A204.1 (cell line): ENCODE data around the gene RAB11FIP4.

ENCODE experiments used
- FAIRE-seq: peaks from 2 replicates; lab custom pipeline; 2012; peaks lifted over from hg19 to GRCh38; lab: Jason Lieb, UNC

RAB11FIP4 gene

DNA sequence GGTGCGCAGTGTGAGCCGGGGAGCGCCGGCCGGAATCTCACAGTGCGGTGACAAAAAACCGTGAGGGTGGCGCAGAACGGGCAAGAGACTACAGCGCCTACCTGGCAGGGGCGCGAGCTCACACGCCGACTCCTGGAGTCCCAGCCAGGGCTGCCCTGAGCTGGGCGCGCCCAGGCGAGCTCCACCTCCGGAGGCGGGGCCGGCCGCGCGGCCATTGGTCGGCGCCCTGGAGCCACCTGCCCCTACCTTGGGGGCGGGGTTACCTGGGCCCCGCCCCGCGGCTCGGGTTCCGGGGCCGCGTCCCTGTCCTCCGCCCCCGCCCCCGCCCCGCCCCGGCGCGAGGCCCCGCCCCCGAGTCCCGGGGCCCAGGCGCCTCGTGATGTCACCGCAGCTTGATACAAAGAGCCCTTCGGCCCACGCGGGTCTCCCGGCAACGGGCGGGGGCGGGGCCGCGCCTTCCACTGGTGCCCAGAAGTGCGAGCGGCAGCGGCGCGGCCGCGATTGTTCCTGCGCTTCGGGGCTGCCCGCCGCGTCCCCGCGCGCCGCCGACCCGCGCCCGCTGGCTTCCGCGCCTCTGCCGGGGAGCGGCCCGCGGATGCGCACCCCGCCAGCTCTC, 96.3 kb downstream of the RAB11FIP4 start:
- no peak for FAIRE-seq

DNA sequence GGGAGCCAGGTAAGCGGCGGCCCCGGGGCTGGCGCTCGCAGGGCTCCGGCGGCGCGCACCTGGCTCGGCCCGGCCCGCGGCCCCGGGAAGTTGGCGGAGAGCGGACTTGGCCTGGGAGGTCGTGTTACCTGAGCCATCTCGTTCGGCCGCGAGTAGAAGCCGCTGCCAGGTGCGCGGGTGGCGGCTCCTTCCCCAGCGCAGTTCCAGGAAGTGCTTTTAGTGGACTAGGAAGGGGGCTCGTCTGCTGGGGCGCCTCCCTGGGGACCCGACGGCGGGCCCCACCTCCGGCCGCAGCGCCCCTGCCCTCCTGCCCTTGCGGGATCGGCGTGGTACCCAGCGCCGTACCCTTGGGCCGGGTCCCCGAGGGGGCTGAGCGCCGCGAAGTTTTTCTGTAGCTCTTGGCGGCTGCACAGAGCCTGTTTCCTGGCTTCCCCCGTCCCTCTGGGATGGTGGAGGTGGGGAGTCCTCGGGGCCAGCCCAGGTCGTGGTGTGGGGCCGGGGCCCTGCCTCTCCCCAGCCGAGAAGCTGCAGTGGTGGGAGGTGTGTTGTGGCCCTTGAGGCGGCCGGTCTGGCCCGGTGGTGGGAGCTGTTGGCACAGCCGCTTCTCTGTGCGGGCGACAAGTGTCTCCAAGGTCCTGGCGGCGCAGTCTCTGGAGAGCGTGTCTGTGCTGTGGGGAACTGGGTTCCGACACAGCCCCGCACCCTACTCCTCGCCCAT, 96.9 kb downstream of the RAB11FIP4 start:
- no peak for FAIRE-seq

DNA sequence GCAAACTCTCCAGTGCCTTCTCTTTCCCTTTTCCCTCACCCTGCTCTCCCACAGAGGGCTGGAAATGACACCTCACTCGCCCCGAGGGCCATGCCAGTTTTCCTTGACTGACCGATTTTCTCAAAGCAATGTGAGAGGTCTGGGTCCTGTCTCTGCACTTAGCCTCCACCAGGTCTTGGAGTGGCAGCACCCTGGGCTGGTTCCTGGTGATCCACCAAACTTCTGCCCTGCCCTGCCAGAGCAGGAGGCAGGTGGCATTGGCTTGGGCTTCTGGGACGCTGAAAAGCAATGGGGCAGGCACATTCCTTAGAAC, 97.5 kb downstream of the RAB11FIP4 start:
- no peak for FAIRE-seq

DNA sequence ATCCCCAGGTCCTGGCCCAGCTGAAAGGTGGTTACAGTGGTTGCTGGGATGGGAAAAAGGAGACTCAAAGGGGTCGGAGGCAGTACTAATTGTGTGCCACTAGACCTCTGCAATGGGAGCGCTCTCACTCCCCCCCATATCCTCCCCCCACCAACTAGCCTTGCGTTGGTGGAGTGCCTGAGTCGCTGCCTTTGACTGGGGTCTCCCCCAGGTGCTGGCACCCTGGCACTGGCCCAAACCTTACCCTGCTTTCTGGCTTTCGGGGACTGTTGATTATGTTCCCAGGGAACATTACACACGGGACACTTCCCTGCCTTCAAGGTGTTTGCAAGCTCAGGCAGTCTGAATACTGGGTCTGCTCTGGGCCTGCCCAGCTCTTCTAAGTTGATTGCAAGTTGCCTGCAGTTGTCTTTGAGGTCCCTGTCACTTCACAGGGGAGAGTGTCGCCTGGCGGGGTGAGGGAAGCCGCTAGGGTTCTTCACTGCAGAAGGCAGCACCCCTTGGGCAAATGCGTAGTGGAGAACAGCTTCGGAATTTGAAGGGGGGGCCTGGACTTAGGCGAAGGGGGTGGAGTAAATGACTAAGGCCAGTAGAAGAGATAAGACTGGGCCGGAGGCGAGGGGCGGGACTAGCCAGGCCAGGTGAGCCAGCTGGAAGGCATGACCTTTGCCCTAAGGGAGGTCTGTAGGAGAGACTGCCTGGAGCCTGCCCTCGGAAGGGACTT, 98.0 kb downstream of the RAB11FIP4 start:
- no peak for FAIRE-seq

DNA sequence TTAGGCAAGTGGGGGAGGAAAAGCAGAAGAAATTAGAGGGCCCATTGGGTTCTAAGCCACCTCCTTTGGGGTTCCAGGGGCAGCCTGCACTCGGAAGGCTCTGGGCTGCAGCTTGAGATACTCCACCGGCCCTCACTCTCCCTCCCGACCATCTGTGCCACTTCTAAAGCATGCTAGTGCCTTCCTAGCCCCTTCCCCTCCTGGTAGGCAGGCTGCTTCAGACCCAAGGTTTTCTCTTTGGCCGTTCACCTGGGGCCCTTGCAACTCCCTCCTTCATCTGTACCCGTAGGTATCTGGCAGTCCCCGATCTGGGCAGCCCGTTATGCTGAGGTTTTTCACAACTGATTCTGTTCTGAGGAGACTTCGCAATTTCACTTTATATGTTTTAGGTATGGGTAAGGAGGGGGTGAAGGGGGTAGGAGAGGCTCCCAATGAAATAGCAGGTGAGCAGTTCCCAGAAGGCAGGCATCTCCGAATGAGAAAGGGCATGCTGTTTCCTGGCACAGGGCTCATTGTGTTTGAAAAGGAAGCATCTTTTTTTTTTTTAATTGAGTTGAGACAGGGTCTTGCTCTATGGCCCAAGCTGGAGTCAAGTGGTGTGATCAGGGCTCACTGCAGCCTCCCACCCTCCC, 98.7 kb downstream of the RAB11FIP4 start:
- no peak for FAIRE-seq

DNA sequence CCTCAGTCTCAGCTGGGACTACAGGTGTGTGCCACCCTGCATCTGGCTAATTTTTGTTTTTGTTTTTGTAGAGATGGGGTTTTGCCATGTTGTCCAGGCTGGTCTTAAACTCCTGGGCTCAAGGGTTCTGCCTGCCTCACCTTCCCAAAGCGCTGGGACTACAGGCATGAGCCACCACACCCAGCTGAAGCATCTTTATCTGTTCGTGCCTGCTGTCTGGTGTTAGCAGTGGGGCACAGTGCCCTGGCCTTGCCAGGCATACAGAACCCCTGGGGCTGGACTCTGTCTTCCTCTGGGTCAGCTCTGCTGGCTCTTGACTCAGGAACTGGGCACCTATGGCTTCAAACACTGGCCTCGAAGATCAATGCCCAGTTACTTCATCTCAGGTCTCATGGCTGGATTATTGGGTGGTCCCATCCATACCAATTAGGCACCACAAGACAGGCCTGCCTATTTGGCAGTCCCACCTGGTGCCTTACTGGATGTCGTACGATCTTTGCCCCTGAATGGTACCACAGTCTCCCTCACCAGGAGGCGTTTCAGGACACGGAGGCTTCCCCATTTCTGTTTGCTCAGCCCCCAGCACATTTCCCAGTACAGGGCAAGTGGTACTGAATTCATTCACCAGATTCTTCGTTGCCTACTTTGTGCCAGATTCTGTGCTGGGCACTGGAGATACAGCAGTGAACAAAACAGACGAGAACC, 99.3 kb downstream of the RAB11FIP4 start:
- no peak for FAIRE-seq

DNA sequence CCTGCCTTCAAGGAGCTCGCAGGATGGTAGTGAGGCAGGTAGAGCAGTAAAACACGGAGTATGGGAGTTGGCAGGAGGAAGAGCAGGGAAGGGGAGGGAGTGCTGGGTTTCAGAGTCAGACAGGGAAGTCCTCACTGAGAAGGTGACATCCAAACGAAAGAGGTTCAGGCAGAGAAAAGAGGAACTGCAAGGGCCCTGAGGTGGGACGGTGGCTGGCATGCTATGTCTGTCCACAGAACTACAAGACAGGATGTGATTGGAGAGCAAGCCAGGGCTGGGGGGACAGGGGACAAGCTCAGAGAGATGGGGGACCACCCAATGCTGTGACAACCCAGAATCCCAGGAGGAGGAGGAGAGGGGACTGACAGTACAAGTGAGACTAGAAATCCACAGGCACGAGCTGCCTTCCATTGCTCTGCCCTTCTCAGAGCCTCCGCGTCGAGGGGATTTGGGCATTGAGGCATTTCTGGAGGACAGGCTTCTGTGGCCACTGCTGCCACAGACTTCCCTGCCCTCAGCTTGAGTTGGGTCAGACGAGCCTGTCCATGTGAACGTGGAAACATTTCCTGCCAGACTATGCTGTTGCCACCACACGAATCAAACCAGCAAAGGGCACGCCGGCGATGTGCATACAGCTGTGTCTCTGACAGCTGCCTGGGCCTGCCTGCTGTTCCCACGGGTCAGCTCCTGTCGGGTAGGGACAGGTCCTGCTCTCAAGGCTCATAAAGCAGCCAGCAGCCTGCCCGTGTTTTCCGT, 100.1 kb downstream of the RAB11FIP4 start:
- FAIRE-seq = no peak

DNA sequence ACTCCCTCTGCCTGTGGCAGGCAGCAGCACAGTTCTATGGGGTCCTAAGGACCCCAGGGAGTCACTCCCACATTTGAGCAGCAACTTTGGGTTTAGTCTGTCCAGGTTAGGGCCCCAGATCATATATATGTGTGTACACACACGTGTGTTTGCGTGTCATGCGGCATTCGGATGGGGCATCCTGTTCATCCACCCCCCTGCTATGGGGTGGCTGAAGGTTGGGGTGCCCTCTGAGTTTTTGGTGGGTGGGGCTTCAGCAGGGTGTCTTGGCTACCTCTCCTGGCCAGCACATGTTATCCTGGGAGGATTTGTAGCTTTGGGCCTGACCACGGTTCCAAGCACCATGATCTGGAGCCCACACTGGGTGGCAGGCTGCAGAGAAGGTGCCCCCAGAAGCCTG, 100.7 kb downstream of the RAB11FIP4 start:
- no peak for FAIRE-seq

DNA sequence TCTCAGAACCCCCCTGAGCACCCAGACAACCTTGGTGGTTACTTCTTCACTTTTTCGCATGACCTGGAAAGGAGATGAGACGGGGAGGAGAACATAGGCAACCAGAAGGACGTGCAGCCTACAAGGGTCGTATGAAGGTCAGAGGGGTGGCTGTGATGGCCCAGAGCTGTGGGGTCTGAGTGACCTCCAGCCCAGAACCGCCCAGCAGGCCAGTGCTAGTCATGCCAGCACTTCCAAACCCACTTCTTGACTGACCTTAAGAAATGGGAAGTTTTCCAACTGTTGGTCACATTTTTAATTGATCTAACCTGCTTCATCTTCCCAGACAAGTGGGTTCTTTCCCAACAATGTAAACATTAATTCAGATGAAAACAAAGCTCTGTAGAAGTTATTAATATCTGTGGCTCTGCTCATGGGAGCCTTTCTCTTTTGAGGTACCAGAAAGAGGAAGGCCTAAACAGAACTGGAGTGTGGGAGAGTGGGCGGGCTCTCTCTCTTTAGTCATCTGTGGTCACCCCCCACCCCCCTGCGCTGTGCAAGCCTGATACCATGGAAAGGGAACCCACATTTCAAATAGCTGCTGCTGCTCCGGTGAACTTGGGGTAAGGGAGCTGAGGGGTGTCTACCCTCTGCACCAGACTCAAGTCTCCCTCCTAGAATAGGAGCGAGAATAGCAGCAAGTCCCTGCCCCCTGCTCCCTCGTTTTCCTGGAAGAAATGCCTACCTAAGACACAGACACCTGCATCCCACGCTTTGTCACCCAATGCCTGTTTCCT, 101.6 kb downstream of the RAB11FIP4 start:
- FAIRE-seq = no peak

DNA sequence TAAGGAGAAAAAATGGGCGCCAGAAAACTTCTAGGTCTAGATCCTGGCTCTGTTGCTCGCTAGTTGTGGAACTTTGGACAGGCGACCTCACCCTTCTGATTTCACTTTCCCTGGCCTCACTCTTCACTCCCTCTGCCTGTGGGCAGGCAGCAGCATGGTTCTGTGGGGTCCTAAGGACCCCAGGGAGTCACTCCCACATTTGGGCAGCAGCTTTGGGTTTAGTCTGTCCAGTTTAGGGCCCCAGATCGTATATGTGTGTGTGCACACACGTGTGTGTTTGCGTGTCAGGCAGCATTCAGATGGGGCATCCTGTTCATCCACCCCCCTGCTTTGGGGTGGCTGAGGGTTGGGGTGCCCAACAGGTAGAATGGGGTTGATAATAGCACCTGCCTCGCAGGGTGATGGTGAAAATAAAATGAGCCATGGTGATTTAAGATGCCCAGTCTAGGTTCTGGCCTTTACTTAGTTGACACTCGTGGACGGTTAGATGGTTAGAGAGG, 102.2 kb downstream of the RAB11FIP4 start:
- no peak for FAIRE-seq

DNA sequence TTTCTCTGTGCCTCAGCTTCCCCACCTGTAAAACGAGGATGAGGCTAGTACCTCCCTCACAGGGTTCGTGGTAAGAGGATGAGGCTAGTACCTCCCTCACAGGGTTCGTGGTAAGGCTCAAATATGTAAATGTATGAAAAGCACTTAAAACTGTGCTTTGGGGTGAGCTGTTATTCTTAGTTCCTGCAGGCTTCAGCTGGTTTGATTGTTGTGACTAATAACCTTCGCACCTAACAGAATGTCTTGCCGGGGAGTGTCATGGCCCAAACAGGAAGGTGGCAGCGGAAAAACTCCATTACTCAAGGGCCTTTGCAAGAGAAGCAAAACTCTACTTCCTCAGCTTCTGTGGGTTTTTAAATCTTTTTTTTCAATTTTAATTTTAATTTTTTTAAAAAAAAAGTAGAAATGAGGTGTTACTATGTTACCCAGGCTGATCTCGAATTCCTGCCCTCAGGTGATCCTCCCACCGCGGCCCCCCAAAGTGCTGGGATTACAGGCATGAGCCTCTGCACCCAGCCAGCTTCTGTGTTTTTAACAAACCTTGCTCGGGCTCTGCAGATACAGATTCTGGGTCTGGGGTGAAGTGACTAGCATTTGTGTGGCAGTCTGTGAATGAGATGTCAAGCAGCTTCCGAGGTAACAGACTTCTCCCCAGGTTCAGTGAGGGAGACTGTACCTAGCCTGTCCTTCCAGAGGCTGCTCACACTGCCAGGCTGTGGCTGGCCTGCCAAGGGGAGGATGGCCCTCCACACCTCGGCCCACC, 103.0 kb downstream of the RAB11FIP4 start:
- FAIRE-seq = no peak

DNA sequence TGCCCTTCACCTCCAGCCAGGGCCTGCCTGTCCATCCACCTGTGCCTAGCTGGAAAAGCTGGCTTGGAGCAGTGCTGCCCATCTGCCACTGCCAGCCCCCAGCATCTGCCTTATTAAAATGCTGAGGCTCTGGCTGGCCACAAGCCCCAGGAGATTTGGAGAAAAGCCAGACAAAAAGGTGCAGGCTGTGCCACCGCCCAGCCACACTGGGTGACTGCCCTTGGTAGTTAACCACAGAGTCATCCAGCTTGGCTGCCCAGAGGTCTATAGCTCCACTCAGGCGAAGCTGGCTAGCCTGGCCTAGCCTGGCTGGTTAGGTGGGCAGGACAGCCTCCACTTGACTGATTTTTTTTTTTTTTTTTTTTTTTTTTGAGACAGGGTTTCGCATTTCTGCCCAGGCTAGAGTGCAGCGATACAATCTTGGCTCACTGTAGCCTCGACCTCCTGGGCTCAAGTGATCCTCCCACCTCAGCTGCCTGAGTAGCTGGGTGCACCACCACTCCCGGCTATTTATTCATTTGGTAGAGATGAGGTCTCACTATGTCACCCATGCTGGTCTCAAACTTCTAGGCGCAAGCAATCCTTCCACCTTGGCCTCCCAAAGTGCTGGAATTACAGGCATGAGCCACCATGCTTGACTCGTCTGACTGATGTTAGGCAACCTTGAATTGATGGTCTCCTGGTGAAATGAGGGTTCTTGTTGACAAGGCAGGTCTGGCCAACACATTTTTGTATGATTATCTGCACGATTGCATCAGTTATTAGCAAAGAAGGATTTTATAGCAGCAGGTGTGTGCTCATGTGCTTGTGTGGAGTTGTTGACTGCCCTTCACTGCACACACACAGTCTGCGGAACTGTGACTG, 103.8 kb downstream of the RAB11FIP4 start:
- no peak for FAIRE-seq

DNA sequence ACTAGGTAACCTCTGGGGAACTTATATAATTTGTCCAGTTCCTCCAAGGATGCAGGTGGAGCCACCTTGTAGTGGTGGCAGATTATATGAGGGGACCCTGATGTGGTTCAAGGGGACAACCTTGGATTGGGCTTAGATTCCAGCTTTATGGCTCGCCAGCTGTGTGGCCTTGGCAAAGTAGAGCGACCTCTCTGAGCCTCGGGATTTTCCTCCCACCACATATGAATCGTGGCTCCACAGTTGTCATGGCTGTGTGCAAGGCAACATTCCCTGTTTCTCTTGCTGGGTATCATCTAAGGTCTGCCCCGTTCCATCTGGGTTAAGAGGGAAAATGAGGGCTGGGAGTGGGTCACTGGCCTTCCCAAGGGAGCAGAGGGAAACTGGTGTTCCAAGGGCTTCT, 104.6 kb downstream of the RAB11FIP4 start:
- FAIRE-seq = no peak

DNA sequence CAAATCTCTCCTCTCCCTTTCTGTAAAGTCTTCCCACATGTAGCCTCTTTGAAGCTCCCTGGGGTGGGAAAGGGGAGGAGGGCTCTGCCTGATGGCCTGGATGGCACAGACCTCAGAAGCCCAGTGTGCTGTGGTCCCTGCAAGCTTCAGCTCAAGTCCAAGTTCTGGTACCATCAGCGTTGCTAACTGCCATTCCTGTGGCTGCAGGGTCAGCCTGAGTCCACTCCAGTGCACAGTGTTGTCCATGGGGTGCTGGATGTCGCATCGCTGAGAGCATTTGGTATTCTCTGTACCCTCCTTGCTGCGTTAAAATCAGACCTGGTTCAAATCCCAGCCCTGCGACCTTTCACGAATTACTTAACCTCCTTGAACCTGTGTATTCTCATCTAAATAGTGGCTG, 105.1 kb downstream of the RAB11FIP4 start:
- FAIRE-seq = no peak

DNA sequence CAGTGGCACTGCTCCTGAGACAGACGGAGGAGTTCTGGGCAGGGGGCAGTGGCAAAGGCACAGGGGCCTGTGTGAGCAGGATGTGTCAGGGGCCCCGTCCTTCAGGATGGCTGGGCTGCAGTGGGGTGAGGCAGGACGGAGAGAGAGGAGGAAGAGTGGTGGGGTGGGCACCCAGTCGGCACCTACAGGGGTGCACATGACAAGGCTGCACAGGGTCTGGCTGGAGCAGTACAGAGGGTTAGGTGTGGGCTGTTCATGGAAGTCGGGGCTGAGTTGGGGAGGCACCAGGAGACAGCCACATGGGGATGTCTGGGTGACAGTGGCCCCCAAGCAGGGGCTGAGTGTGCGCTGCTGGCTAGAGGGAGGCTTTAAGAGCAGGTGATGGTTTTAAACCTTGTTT, 106.0 kb downstream of the RAB11FIP4 start:
- no peak for FAIRE-seq

DNA sequence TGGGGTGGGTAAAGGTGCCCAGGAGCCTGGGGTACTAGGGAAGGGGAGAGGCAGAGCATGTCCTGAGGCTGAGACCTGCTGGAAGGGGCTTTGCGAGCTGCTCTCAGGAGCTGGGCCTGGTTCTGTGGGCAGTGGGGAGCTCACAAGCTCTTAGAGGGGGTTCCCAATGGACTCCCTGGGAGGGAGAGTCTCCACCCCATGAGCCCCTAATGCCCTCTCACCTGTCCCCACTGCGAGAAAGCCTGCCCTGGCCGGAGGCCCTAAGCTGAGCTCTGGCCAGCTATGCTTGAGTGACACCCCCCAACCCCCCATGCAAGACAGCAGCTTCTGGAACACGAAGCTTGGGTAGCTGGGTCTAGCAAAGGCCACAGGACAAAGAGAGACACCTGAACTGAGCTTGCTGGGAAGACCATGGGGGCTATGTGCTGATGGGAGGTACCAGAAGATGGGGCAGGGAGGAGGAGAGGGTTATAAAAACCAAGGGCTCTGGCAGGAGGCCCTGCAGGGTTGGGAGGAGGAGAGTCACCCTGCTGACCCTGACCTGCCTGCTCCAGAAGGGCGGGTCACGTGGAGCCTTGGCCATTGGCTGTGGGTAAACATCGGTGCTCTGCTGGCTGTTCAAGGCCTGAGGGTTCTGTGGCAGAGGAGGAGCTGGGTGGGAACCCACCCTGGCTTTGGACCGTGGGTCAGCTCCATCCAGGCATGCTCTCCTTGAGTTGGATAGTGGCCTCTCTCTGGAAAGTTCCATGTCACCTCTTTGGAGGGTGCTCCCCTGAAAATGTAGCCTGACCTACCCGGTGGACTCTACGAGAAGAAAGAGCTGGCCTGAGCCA, 106.7 kb downstream of the RAB11FIP4 start:
- no peak for FAIRE-seq

DNA sequence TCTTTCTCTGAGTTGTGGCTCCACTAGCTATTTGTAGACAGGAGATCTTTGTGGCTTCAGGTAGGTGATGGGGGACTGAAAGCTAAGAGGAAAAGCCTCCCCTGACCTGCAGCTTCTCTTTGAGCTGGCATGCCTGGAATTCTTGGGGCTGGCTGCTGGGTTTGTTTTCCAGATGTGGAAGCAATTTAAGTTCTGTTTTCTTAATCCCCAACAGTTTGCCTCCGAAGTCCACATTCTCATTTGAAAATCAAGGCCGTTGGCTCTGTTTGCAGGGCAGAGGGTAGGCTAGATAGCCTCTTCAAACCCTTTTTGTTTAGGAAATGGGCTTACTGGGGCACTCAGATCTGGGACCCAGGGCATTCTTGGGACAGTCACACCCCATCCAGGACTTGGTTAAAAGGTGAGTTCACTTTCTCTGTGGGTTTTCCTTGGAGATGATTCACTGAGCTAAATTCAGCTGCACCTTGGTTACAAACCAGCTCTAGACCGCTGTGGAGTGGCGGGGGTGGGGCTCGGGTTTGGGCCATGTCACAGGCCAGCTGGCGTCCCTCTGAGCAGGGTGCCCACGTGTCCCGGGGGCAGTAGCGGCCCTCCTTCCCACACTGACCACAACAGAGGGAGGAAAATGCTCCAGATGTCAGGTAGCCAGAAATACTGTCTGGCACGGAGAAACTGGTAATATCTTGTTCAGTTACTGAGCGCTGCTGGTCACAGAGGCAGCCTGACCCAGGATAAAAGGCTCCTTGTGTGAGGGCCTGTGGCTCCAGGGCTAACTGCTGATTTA, 108.5 kb downstream of the RAB11FIP4 start:
- FAIRE-seq = no peak
